ENCODE measurements around the gene HSPB7. TPM values are rescaled to one million over a fixed set of nuclear protein-coding genes. Genes with fewer than 3 reads are reported as not detected.
A peak's percentile ranks its signal among the peaks of the same experiment; 100 is the strongest.

Gene HSPB7
- total RNA-seq, 2 experiments from 2014 or later = not detected

DNA sequence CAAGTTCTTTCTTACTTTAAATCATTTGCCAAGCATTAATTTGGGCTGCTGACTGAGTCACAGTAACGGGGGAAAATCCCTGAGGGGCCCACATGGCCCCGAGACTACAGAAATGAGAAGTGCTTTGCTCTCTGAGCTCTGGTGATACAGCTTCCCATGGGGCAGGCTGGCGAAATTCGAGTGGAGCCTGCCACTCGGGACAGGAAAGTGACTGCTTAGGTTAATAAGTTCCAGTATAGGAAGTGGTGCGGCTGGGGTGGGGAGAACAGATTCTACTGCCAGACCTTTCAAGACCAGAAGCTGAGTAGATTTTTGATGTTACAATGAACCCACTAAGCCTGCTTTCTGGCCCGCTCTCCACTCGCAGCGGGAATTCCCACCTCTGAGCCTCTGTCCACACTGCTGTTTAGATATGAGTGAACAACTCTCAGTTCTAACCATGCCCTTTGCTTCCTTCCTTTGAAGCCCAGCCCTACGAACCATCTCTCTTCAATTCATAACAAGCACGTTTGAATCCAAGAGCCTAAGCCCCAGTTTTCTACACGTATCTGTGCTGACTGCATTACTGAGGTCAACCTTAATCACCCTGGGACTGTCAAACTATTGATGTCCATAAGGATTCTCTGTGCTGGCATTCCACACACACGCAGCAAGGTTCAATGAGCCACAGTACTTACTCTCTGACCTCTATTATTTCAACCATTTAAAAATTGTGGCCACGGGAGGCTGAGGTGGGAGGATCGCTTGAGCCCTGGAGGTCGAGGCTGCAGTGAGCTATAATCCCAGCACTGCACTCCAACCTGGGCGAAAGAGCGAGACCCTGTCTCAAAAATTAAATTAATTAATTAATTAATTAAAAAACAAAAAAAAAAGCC is 51.5 kb downstream of the HSPB7 start:
- peak overlapping the region; percentile 74 for H3K4me3 Mint-ChIP-seq
- no peaks in the 10 kb centered on the region for H3K27me3 Mint-ChIP-seq
- POLR2A ChIA-PET = interaction anchor here (1.0 to 6.8 kb wide), 8 partner anchors 9 to 132 kb away, joined by 3 to 95 read pairs (median 6); partner anchors contain the start of gene ZBTB17
- CTCF ChIA-PET = interaction anchor here (1.2 to 2.7 kb wide), 4 partner anchors 9 to 151 kb away, joined by 3 to 16 read pairs (median 9); partner anchors contain the start of gene ZBTB17
- H3K36me3 Mint-ChIP-seq = peaks cover 30% of the 10 kb centered on the region
- H3K27ac Mint-ChIP-seq = peak overlapping the region; percentile 100
- H3K9me3 Mint-ChIP-seq = no peaks in the 10 kb centered on the region
- DNase-seq = peak; percentile 94
- intact Hi-C loops (cut with micrococcal nuclease) = loop anchor here (1.0 to 5.0 kb wide), 7 partner anchors 8 to 439 kb away; partner anchors contain the start of genes DDI2 and DNAJC16
- H3K4me1 Mint-ChIP-seq (ENCODE audit: low read depth) = peaks cover 81% of the 10 kb centered on the region

DNA sequence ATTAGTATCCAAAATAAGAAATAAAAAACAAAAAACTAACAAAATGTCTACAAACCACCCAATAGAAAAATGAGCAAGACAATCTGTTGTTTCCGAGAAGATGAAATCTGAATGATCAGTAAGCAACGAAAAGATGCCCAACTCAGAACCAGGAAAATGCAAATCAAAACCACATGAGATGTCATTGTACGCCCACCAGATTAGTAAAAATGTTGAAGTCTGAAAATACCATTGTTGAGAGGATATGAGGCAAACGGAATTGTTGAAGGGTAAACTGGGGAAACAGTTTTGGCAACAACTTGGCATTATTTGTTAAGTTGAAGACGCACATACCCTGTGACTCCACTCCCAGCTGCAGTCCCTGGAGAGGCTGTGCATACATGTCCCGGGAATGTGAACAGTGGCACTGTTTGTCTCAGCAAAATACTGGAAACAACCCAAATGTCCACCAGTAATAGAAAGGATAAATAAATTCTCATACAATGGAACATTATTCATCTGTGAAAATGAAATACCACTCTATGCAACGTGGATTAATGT is 52.5 kb downstream of the HSPB7 start:
- intact Hi-C loops (cut with micrococcal nuclease) = loop anchor here (5.0 kb wide), 2 partner anchors 348 to 438 kb away; partner anchors contain the start of genes DDI2 and DNAJC16

More for the DNA sequence above, 52.5 kb downstream of the HSPB7 start:
- DNase-seq = peak; percentile 38
- POLR2A ChIA-PET = interaction anchor here (1.0 to 6.8 kb wide), 7 partner anchors 9 to 131 kb away, joined by 4 to 95 read pairs (median 6); partner anchors contain the start of gene ZBTB17
- H3K4me1 Mint-ChIP-seq (ENCODE audit: low read depth) = peaks cover 86% of the 10 kb centered on the region
- no peaks in the 10 kb centered on the region for H3K9me3 Mint-ChIP-seq
- H3K4me3 Mint-ChIP-seq = peak overlapping the region; percentile 74
- peaks cover 25% of the 10 kb centered on the region for H3K36me3 Mint-ChIP-seq
- no peaks in the 10 kb centered on the region for H3K27me3 Mint-ChIP-seq
- H3K27ac Mint-ChIP-seq = peak overlapping the region; percentile 100
- CTCF ChIA-PET = interaction anchor here (1.2 to 2.7 kb wide), 4 partner anchors 8 to 150 kb away, joined by 3 to 16 read pairs (median 9); partner anchors contain the start of gene ZBTB17

Other genes starting within 250 kb of the HSPB7 start
- 1 to 10 TPM; 2.0 to 2.5 TPM for gene UQCRHL, start 210.4 kb downstream of the HSPB7 start, total RNA-seq
- 10 to 100 TPM; 37.0 to 41.9 TPM for gene SPEN, start 170.3 kb downstream of the HSPB7 start, total RNA-seq
- gene ZBTB17, start 41.9 kb downstream of the HSPB7 start, total RNA-seq = 10 to 100 TPM; 52.7 to 58.8 TPM
- gene SRARP, start 13.8 kb downstream of the HSPB7 start, total RNA-seq = not detected
- not detected for gene CLCNKA, start 4.0 kb upstream of the HSPB7 start, total RNA-seq
- gene CLCNKB, start 25.7 kb upstream of the HSPB7 start, total RNA-seq = not detected
- under 1 TPM in 1 of 2 experiments, not detected in 1; 0.33 TPM for gene FAM131C, start 55.6 kb upstream of the HSPB7 start, total RNA-seq
- under 1 TPM; 0.22 to 0.33 TPM for gene EPHA2, start 138.0 kb upstream of the HSPB7 start, total RNA-seq
- 1 to 10 TPM; 7.0 to 7.1 TPM for gene ARHGEF19, start 194.6 kb upstream of the HSPB7 start, total RNA-seq
- 1 to 10 TPM; 3.9 to 5.0 TPM for gene CPLANE2, start 219.1 kb upstream of the HSPB7 start, total RNA-seq

Data from activated CD4-positive, alpha-beta memory T cell treated with anti-CD3 and anti-CD28 coated beads for 36 hours (primary cell).